ENCODE measurements around the gene NCOA7. TPM values are rescaled to one million over a fixed set of nuclear protein-coding genes. Genes with fewer than 3 reads are reported as not detected.

NCOA7 gene
- total RNA-seq, 1 donor from 2014 or later, result 7.7 TPM

DNA sequence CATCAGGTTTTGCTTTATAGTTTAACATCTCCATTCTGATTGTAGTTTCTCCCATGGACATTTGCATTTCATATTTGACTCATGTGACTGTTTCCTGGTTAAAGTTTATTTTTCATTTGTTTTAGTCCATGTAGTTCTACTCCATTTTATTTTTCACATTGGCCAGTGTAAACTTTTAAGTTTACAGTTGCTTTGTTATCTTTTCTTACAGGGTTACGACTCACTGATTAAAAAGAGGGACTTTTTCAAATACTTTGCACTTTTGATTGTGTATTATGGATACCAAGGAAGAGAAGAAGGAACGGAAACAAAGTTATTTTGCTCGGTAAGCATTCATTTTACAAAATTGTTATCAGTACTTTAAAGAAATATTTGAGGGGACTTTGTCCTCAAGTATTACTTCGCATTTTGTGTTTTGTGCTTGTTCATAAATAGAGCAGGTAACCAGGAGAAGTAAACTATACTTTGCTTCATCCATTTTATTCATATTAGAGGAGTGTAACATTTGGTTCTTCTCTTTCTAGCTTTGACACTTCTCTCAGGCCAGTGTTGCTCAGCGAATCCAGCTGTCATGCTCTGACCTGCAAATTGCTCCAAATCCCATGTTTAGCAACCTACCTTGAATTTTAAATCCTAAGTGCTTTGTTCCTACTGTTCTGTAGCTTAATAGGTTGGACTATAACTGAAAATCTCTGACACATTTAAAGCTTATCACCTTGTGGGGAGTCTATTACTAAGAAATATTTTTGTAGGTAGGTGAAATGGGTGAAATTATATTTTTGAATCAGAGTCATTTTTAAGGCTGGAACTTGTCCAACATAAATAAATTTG lies 24.5 kb downstream of the NCOA7 start:
- TF ChIP-seq EZH2phosphoT487 (IDR thresholded peaks at IDR 0.05), result no peak
- H3K4me2 ChIP-seq, result no peak overlapping the region
- no peak overlapping the region for H3K4me3 Mint-ChIP-seq

DNA sequence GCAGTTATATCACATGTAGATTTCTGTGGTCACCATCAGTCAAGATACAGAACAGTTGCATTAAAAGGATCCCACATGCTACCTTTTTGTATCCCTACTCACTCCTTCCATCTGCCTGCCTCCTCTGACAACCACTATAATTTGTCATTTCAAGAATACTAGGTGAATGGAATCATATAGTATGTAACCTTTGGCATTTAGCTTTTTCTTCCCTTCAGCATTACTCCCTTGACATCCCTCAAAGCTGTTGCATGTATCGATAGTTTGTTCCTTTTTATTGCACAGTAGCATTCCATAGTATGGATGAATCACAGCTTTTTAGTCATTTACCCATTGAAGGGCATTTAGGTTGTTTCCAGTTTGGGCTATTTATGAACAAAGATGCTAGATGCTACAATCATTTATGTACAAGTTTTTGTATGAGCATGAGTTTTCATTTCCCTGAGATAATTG lies 26.1 kb downstream of the NCOA7 start:
- Histone ChIP-seq H3K9me3 (ENCODE audit: low read depth) (no peaks in the 10 kb centered on the region), H2AFZ (replicated peaks) (no peak overlapping the region), H3K27ac (no peak overlapping the region), H3K4me3 (no peak overlapping the region), H4K20me1 (ENCODE audit: low read depth) (no peaks in the 10 kb centered on the region), H3K9ac (no peak overlapping the region), H3K4me1 (no peaks in the 10 kb centered on the region), H3F3A (ENCODE audit: low read depth) (no peaks in the 10 kb centered on the region), H3K36me3 (no peaks in the 10 kb centered on the region), H3K27me3 (no peaks in the 10 kb centered on the region), H3K79me2 (ENCODE audit: low read depth) (no peaks in the 10 kb centered on the region), H3K4me2 (no peak overlapping the region)
- no peaks in the 10 kb centered on the region for H3K9me3 Mint-ChIP-seq
- H3K27me3 Mint-ChIP-seq (ENCODE audit: insufficient read depth, low read depth), result no peaks in the 10 kb centered on the region
- H3K4me3 Mint-ChIP-seq, result no peak overlapping the region
- no peak overlapping the region for H3K27ac Mint-ChIP-seq
- H3K4me1 Mint-ChIP-seq, result no peaks in the 10 kb centered on the region
- TF ChIP-seq EZH2 (IDR thresholded peaks at IDR 0.05), result no peak
- TF ChIP-seq, protein P1, sequence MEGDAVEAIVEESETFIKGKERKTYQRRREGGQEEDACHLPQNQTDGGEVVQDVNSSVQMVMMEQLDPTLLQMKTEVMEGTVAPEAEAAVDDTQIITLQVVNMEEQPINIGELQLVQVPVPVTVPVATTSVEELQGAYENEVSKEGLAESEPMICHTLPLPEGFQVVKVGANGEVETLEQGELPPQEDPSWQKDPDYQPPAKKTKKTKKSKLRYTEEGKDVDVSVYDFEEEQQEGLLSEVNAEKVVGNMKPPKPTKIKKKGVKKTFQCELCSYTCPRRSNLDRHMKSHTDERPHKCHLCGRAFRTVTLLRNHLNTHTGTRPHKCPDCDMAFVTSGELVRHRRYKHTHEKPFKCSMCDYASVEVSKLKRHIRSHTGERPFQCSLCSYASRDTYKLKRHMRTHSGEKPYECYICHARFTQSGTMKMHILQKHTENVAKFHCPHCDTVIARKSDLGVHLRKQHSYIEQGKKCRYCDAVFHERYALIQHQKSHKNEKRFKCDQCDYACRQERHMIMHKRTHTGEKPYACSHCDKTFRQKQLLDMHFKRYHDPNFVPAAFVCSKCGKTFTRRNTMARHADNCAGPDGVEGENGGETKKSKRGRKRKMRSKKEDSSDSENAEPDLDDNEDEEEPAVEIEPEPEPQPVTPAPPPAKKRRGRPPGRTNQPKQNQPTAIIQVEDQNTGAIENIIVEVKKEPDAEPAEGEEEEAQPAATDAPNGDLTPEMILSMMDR (IDR thresholded peaks at IDR 0.05), result no peak
- TF ChIP-seq EZH2phosphoT487 (IDR thresholded peaks at IDR 0.05), result no peak
- no peaks in the 10 kb centered on the region for H3K36me3 Mint-ChIP-seq
- no peak for DNase-seq (ENCODE audit: low spot score)

More for the DNA sequence above, 24.5 kb downstream of the NCOA7 start:
- H2AFZ ChIP-seq (replicated peaks), result no peak overlapping the region
- H3K4me3 ChIP-seq, result no peak overlapping the region
- no peaks in the 10 kb centered on the region for H3K36me3 ChIP-seq
- DNase-seq (ENCODE audit: low spot score), result no peak
- Mint-ChIP-seq H3K9me3 (no peaks in the 10 kb centered on the region), H3K27ac (no peak overlapping the region), H3K4me1 (peaks cover 1% of the 10 kb centered on the region), H3K27me3 (ENCODE audit: insufficient read depth, low read depth) (no peaks in the 10 kb centered on the region), H3K36me3 (no peaks in the 10 kb centered on the region)
- no peak overlapping the region for H3K27ac ChIP-seq
- H3K4me1 ChIP-seq, result no peaks in the 10 kb centered on the region
- H3F3A ChIP-seq (ENCODE audit: low read depth), result no peaks in the 10 kb centered on the region
- H3K79me2 ChIP-seq (ENCODE audit: low read depth), result no peaks in the 10 kb centered on the region
- H4K20me1 ChIP-seq (ENCODE audit: low read depth), result no peaks in the 10 kb centered on the region
- H3K9me3 ChIP-seq (ENCODE audit: low read depth), result no peaks in the 10 kb centered on the region
- H3K27me3 ChIP-seq, result no peaks in the 10 kb centered on the region
- no peak overlapping the region for H3K9ac ChIP-seq

DNA sequence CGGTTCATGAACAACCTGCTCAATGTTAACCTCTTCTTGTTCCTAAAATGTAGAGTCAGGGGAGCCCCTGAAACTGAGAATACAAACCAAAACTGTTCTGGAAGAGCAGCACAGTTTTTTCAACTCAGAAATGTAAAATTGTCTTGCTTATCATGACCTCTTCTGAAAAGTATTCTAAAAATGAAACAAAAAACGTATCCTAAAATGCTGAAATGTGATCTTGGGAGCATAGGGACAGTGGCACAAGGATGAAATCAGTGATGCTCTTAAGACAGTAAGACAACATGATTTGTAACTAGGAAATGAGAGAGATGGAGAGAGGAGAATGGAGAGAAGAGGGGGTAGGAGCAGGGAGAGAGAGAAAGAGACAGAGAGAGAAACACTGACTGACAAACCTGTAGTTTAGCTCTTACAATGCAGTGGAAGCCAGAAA lies 27.5 kb downstream of the NCOA7 start:
- H3K9me3 ChIP-seq (ENCODE audit: low read depth), result no peaks in the 10 kb centered on the region
- H3K4me3 ChIP-seq, result no peak overlapping the region
- no peaks in the 10 kb centered on the region for H3K79me2 ChIP-seq (ENCODE audit: low read depth)
- H3K27ac Mint-ChIP-seq, result no peak overlapping the region
- DNase-seq (ENCODE audit: low spot score), result no peak
- H3K27me3 ChIP-seq, result no peaks in the 10 kb centered on the region
- no peak overlapping the region for H3K9ac ChIP-seq
- TF ChIP-seq, protein P1 (IDR thresholded peaks at IDR 0.05), result no peak
- TF ChIP-seq EZH2 (IDR thresholded peaks at IDR 0.05), result no peak
- TF ChIP-seq EZH2phosphoT487 (IDR thresholded peaks at IDR 0.05), result no peak
- H3F3A ChIP-seq (ENCODE audit: low read depth), result no peaks in the 10 kb centered on the region
- no peak overlapping the region for H3K4me2 ChIP-seq
- no peaks in the 10 kb centered on the region for H3K36me3 ChIP-seq
- H3K4me1 ChIP-seq, result no peaks in the 10 kb centered on the region
- H3K27ac ChIP-seq, result no peak overlapping the region
- no peaks in the 10 kb centered on the region for H4K20me1 ChIP-seq (ENCODE audit: low read depth)
- no peaks in the 10 kb centered on the region for H3K4me1 Mint-ChIP-seq
- H3K4me3 Mint-ChIP-seq, result no peak overlapping the region
- no peaks in the 10 kb centered on the region for H3K9me3 Mint-ChIP-seq
- no peaks in the 10 kb centered on the region for H3K27me3 Mint-ChIP-seq (ENCODE audit: insufficient read depth, low read depth)
- no peak overlapping the region for H2AFZ ChIP-seq (replicated peaks)
- H3K36me3 Mint-ChIP-seq, result no peaks in the 10 kb centered on the region

DNA sequence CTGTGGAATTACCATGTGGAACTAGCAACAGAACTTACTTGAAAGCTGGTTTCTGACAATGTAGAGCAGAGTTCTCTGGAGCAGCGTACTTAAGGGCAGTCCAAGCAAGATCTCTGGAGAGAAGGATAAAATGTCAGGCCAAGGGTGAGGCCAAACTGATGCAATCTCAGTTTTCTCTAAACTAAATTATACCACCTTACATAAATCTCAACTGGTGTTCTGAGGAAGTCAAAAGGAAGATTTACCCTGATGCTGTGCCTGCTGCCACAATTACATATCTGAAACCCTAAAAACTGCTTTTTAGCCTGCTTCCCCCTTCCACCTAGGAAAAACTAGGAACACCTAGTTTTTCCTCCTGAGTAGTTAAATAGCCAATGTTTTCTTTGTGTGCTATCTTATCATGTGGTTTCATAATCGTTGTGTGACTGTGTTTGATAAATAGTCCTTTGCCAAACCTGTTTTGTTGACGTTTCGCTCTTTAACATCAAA lies 28.1 kb downstream of the NCOA7 start:
- Histone ChIP-seq H2AFZ (replicated peaks) (no peak overlapping the region), H3K79me2 (ENCODE audit: low read depth) (no peaks in the 10 kb centered on the region), H3K27ac (no peak overlapping the region), H3K36me3 (no peaks in the 10 kb centered on the region), H3F3A (ENCODE audit: low read depth) (no peaks in the 10 kb centered on the region), H4K20me1 (ENCODE audit: low read depth) (no peaks in the 10 kb centered on the region), H3K9me3 (ENCODE audit: low read depth) (no peaks in the 10 kb centered on the region), H3K4me2 (no peak overlapping the region), H3K27me3 (no peaks in the 10 kb centered on the region), H3K4me1 (no peaks in the 10 kb centered on the region), H3K9ac (no peak overlapping the region), H3K4me3 (no peak overlapping the region)
- Mint-ChIP-seq H3K4me1 (no peaks in the 10 kb centered on the region), H3K27ac (no peak overlapping the region), H3K4me3 (no peak overlapping the region), H3K27me3 (ENCODE audit: insufficient read depth, low read depth) (no peaks in the 10 kb centered on the region), H3K36me3 (no peaks in the 10 kb centered on the region), H3K9me3 (no peaks in the 10 kb centered on the region)
- TF ChIP-seq EZH2phosphoT487 (IDR thresholded peaks at IDR 0.05) (no peak), EZH2 (IDR thresholded peaks at IDR 0.05) (no peak)
- TF ChIP-seq, protein P1 (IDR thresholded peaks at IDR 0.05), result no peak
- no peak for DNase-seq (ENCODE audit: low spot score)
